Measurements from ENCODE around the gene GSS. TPM values are rescaled to one million over a fixed set of nuclear protein-coding genes. Genes with fewer than 3 reads are reported as not detected.
"Not testable (repeated sequence)": the region's sequence is repeated elsewhere in the genome, so short reads cannot be mapped to it uniquely, and the experiment has no call there.

GSS gene
- total and polyA plus RNA-seq, 9 donors: 26.1 to 34.0 (median 29.5) TPM

- Histone ChIP-seq H3K36me3 (ENCODE audit: control insufficient read depth, insufficient read depth, low read length) (no peaks in the 10 kb centered on the region), H3K27ac (ENCODE audit: low read length) (peak overlapping the region; percentile 63), H3K9me3 (replicated peaks; ENCODE audit: control insufficient read depth, low read depth, low read length) (no peaks in the 10 kb centered on the region), H3K4me3 (ENCODE audit: low read length) (no peak overlapping the region), H3K4me1 (ENCODE audit: control insufficient read depth, insufficient read depth, low read length) (peaks cover 8% of the 10 kb centered on the region), H3K27me3 (ENCODE audit: control insufficient read depth, insufficient read depth, low read length) (no peaks in the 10 kb centered on the region)
- peak; percentile 60 for DNase-seq
- WGBS (ENCODE audit: insufficient coverage): 35% methylated on average over 4 of the region's 7 CpGs
Measured at GRCh38 chr20:34907616-34908469, 47.8 kb downstream of the GSS start.

GRCh38 chr20:34904202-34904621, 51.4 kb downstream of the GSS start:
- H3K4me1 ChIP-seq (ENCODE audit: control insufficient read depth, insufficient read depth, low read length): peaks cover 8% of the 10 kb centered on the region
- 65% methylated on average over 3 of the region's 3 CpGs for WGBS (ENCODE audit: insufficient coverage)

GRCh38 chr20:34898731-34899130, 56.9 kb downstream of the GSS start:
- not testable (repeated sequence) for H3K27ac ChIP-seq (ENCODE audit: low read length); H3K36me3 ChIP-seq (ENCODE audit: control insufficient read depth, insufficient read depth, low read length); H3K4me1 ChIP-seq (ENCODE audit: control insufficient read depth, insufficient read depth, low read length); H3K9me3 ChIP-seq (replicated peaks; ENCODE audit: control insufficient read depth, low read depth, low read length); DNase-seq; H3K27me3 ChIP-seq (ENCODE audit: control insufficient read depth, insufficient read depth, low read length); H3K4me3 ChIP-seq (ENCODE audit: low read length)
- WGBS (ENCODE audit: insufficient coverage): 94% methylated on average over 10 of the region's 26 CpGs

More at GRCh38 chr20:34904202-34904621, 51.4 kb downstream of the GSS start:
- DNase-seq: peak; percentile 15
- no peaks in the 10 kb centered on the region for H3K9me3 ChIP-seq (replicated peaks; ENCODE audit: control insufficient read depth, low read depth, low read length)
- H3K36me3 ChIP-seq (ENCODE audit: control insufficient read depth, insufficient read depth, low read length): no peaks in the 10 kb centered on the region
- no peak overlapping the region for H3K27ac ChIP-seq (ENCODE audit: low read length)
- H3K4me3 ChIP-seq (ENCODE audit: low read length): no peak overlapping the region
- H3K27me3 ChIP-seq (ENCODE audit: control insufficient read depth, insufficient read depth, low read length): no peaks in the 10 kb centered on the region

GRCh38 chr20:34898129-34898528, 57.5 kb downstream of the GSS start:
- H3K27me3 ChIP-seq (ENCODE audit: control insufficient read depth, insufficient read depth, low read length); H3K36me3 ChIP-seq (ENCODE audit: control insufficient read depth, insufficient read depth, low read length); H3K4me1 ChIP-seq (ENCODE audit: control insufficient read depth, insufficient read depth, low read length); DNase-seq; H3K4me3 ChIP-seq (ENCODE audit: low read length); H3K9me3 ChIP-seq (replicated peaks; ENCODE audit: control insufficient read depth, low read depth, low read length); H3K27ac ChIP-seq (ENCODE audit: low read length): not testable (repeated sequence)
- WGBS (ENCODE audit: insufficient coverage): no CpG with 5 or more reads among the region's 3 CpGs

GRCh38 chr20:34896086-34896621, 59.5 kb downstream of the GSS start:
- peak; percentile 64 for DNase-seq
- no peaks in the 10 kb centered on the region for H3K36me3 ChIP-seq (ENCODE audit: control insufficient read depth, insufficient read depth, low read length)
- H3K27me3 ChIP-seq (ENCODE audit: control insufficient read depth, insufficient read depth, low read length): no peaks in the 10 kb centered on the region
- H3K4me3 ChIP-seq (ENCODE audit: low read length): no peak overlapping the region
- H3K4me1 ChIP-seq (ENCODE audit: control insufficient read depth, insufficient read depth, low read length): peaks cover 3% of the 10 kb centered on the region
- WGBS (ENCODE audit: insufficient coverage): 83% methylated on average over 1 of the region's 1 CpG
- peak overlapping the region; percentile 29 for H3K27ac ChIP-seq (ENCODE audit: low read length)
- H3K9me3 ChIP-seq (replicated peaks; ENCODE audit: control insufficient read depth, low read depth, low read length): no peaks in the 10 kb centered on the region

DNA sequence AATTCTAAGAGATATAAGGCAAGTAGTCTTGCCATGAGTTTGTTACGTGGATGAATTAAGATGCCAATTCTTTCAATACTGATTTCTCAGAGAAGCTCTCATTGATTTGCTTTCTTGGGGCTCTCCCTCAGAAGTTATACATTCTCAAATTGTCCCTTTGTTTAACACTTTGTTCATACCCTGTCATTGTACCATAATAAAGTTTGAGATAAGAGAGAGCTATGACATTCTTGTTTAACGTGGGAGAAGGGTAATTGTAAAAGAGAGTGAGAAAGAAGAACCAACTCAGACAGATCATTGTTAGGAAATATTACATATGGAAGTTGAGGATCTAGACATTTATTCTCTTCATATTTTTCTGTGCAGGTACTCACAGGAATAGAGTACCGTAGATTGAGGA, 60.1 kb downstream of the GSS start:
- WGBS (ENCODE audit: insufficient coverage): no CpG with 5 or more reads among the region's 3 CpGs
- H3K9me3 ChIP-seq (replicated peaks; ENCODE audit: control insufficient read depth, low read depth, low read length): no peaks in the 10 kb centered on the region
- H3K27me3 ChIP-seq (ENCODE audit: control insufficient read depth, insufficient read depth, low read length): no peaks in the 10 kb centered on the region
- no peaks in the 10 kb centered on the region for H3K36me3 ChIP-seq (ENCODE audit: control insufficient read depth, insufficient read depth, low read length)
- H3K27ac ChIP-seq (ENCODE audit: low read length): no peak overlapping the region
- DNase-seq: no peak
- H3K4me1 ChIP-seq (ENCODE audit: control insufficient read depth, insufficient read depth, low read length): peaks cover 3% of the 10 kb centered on the region
- H3K4me3 ChIP-seq (ENCODE audit: low read length): no peak overlapping the region

GRCh38 chr20:34894723-34895122, 60.9 kb downstream of the GSS start:
- no peak for DNase-seq
- no peaks in the 10 kb centered on the region for H3K36me3 ChIP-seq (ENCODE audit: control insufficient read depth, insufficient read depth, low read length)
- no peak overlapping the region for H3K27ac ChIP-seq (ENCODE audit: low read length)
- no CpG with 5 or more reads among the region's 1 CpG for WGBS (ENCODE audit: insufficient coverage)
- peaks cover 3% of the 10 kb centered on the region for H3K4me1 ChIP-seq (ENCODE audit: control insufficient read depth, insufficient read depth, low read length)
- H3K9me3 ChIP-seq (replicated peaks; ENCODE audit: control insufficient read depth, low read depth, low read length): no peaks in the 10 kb centered on the region
- H3K27me3 ChIP-seq (ENCODE audit: control insufficient read depth, insufficient read depth, low read length): no peaks in the 10 kb centered on the region
- H3K4me3 ChIP-seq (ENCODE audit: low read length): no peak overlapping the region

GRCh38 chr20:34892671-34893070, 62.9 kb downstream of the GSS start:
- H3K36me3 ChIP-seq (ENCODE audit: control insufficient read depth, insufficient read depth, low read length): no peaks in the 10 kb centered on the region
- 86% methylated on average over 1 of the region's 2 CpGs for WGBS (ENCODE audit: insufficient coverage)
- H3K27ac ChIP-seq (ENCODE audit: low read length): no peak overlapping the region
- no peak for DNase-seq
- no peaks in the 10 kb centered on the region for H3K9me3 ChIP-seq (replicated peaks; ENCODE audit: control insufficient read depth, low read depth, low read length)
- no peak overlapping the region for H3K4me3 ChIP-seq (ENCODE audit: low read length)
- no peaks in the 10 kb centered on the region for H3K27me3 ChIP-seq (ENCODE audit: control insufficient read depth, insufficient read depth, low read length)
- H3K4me1 ChIP-seq (ENCODE audit: control insufficient read depth, insufficient read depth, low read length): peaks cover 3% of the 10 kb centered on the region

- H3K9me3 ChIP-seq (replicated peaks; ENCODE audit: control insufficient read depth, low read depth, low read length): no peaks in the 10 kb centered on the region
- no peak for DNase-seq
- H3K27ac ChIP-seq (ENCODE audit: low read length): no peak overlapping the region
- no peak overlapping the region for H3K4me3 ChIP-seq (ENCODE audit: low read length)
- H3K4me1 ChIP-seq (ENCODE audit: control insufficient read depth, insufficient read depth, low read length): peaks cover 3% of the 10 kb centered on the region
- WGBS (ENCODE audit: insufficient coverage): no CpG with 5 or more reads among the region's 2 CpGs
- H3K36me3 ChIP-seq (ENCODE audit: control insufficient read depth, insufficient read depth, low read length): no peaks in the 10 kb centered on the region
- no peaks in the 10 kb centered on the region for H3K27me3 ChIP-seq (ENCODE audit: control insufficient read depth, insufficient read depth, low read length)
Measured at GRCh38 chr20:34891166-34892062, 64.2 kb downstream of the GSS start.

GRCh38 chr20:34888468-34888867, 67.1 kb downstream of the GSS start:
- H3K4me1 ChIP-seq (ENCODE audit: control insufficient read depth, insufficient read depth, low read length): no peaks in the 10 kb centered on the region
- peaks cover 12% of the 10 kb centered on the region for H3K36me3 ChIP-seq (ENCODE audit: control insufficient read depth, insufficient read depth, low read length)
- no peak overlapping the region for H3K4me3 ChIP-seq (ENCODE audit: low read length)
- H3K9me3 ChIP-seq (replicated peaks; ENCODE audit: control insufficient read depth, low read depth, low read length): no peaks in the 10 kb centered on the region
- 88% methylated on average over 1 of the region's 1 CpG for WGBS (ENCODE audit: insufficient coverage)
- H3K27me3 ChIP-seq (ENCODE audit: control insufficient read depth, insufficient read depth, low read length): no peaks in the 10 kb centered on the region
- no peak for DNase-seq
- no peak overlapping the region for H3K27ac ChIP-seq (ENCODE audit: low read length)

Data from muscle of leg (tissue), 11 donors.